ENCODE measurements around the gene SAMD7. TPM values are rescaled to one million over a fixed set of nuclear protein-coding genes. Genes with fewer than 3 reads are reported as not detected.
A peak's percentile ranks its signal among the peaks of the same experiment; 100 is the strongest.

SAMD7 gene
- total and polyA plus RNA-seq, 2 experiments from 2014 or later: not detected

GRCh38 chr3:169945313-169945712, 33.9 kb downstream of the SAMD7 start:
- H3K36me3 ChIP-seq: no peaks in the 10 kb centered on the region
- TF ChIP-seq CTCF (IDR thresholded peaks at IDR 0.05; ENCODE audit: low read depth, low read length): no peak
- H3K4me3 ChIP-seq: no peak overlapping the region
- DNase-seq (ENCODE audit: low read depth in 1 of 2, low spot score in 1 of 2): peak; percentile 21 to 34
- no peaks in the 10 kb centered on the region for H3K27me3 ChIP-seq
- H3K27ac ChIP-seq: no peak overlapping the region
- peaks cover 14% of the 10 kb centered on the region for H3K4me1 ChIP-seq (ENCODE audit: low read depth)
- H3K9me3 ChIP-seq (ENCODE audit: low read depth): no peaks in the 10 kb centered on the region

- Histone ChIP-seq H3K36me3 (no peaks in the 10 kb centered on the region), H3K4me3 (no peak overlapping the region), H3K9me3 (ENCODE audit: low read depth) (no peaks in the 10 kb centered on the region), H3K27ac (no peak overlapping the region), H3K4me1 (ENCODE audit: low read depth) (peaks cover 14% of the 10 kb centered on the region), H3K27me3 (no peaks in the 10 kb centered on the region)
- TF ChIP-seq CTCF (IDR thresholded peaks at IDR 0.05; ENCODE audit: low read depth, low read length): no peak
- DNase-seq (ENCODE audit: low read depth in 1 of 2, low spot score in 1 of 2): no peak
These were observed 35.0 kb downstream of the SAMD7 start for GRCh38 chr3:169946336-169946735.

GRCh38 chr3:169948559-169949448, 37.4 kb downstream of the SAMD7 start:
- no peak overlapping the region for H3K4me3 ChIP-seq
- peak overlapping the region; percentile 51 for H3K27ac ChIP-seq
- no peak for TF ChIP-seq CTCF (IDR thresholded peaks at IDR 0.05; ENCODE audit: low read depth, low read length)
- peak in 1 of 2 donors; percentile 16 for DNase-seq (ENCODE audit: low read depth in 1 of 2, low spot score in 1 of 2)
- no peaks in the 10 kb centered on the region for H3K9me3 ChIP-seq (ENCODE audit: low read depth)
- no peaks in the 10 kb centered on the region for H3K27me3 ChIP-seq
- H3K4me1 ChIP-seq (ENCODE audit: low read depth): peaks cover 14% of the 10 kb centered on the region
- no peaks in the 10 kb centered on the region for H3K36me3 ChIP-seq

- H3K27me3 ChIP-seq: no peaks in the 10 kb centered on the region
- H3K4me1 ChIP-seq (ENCODE audit: low read depth): peaks cover 14% of the 10 kb centered on the region
- H3K27ac ChIP-seq: no peak overlapping the region
- DNase-seq (ENCODE audit: low read depth in 1 of 2, low spot score in 1 of 2): peak in 1 of 2 donors; percentile 11
- H3K36me3 ChIP-seq: no peaks in the 10 kb centered on the region
- no peaks in the 10 kb centered on the region for H3K9me3 ChIP-seq (ENCODE audit: low read depth)
- no peak overlapping the region for H3K4me3 ChIP-seq
- no peak for TF ChIP-seq CTCF (IDR thresholded peaks at IDR 0.05; ENCODE audit: low read depth, low read length)
These were observed 40.7 kb downstream of the SAMD7 start for GRCh38 chr3:169952045-169952444.

GRCh38 chr3:169953462-169954141, 42.2 kb downstream of the SAMD7 start:
- Histone ChIP-seq H3K4me3 (no peak overlapping the region), H3K27ac (no peak overlapping the region), H3K4me1 (ENCODE audit: low read depth) (peaks cover 10% of the 10 kb centered on the region), H3K9me3 (ENCODE audit: low read depth) (no peaks in the 10 kb centered on the region), H3K27me3 (no peaks in the 10 kb centered on the region), H3K36me3 (no peaks in the 10 kb centered on the region)
- DNase-seq (ENCODE audit: low read depth in 1 of 2, low spot score in 1 of 2): peak in 1 of 2 donors; percentile 36
- no peak for TF ChIP-seq CTCF (IDR thresholded peaks at IDR 0.05; ENCODE audit: low read depth, low read length)
